SK-N-MC (cell line): ENCODE results near the gene RRP12.
"Not testable (repeated sequence)": the region's sequence is repeated elsewhere in the genome, so short reads cannot be mapped to it uniquely, and the experiment has no call there.

ENCODE experiments used
- EZH2 ChIP-seq: fragments of 200-600 bp; sonication (generic); IDR thresholded peaks from one replicate; pipeline ENCODE4 v1.6.1; 2017; ENCODE audit warnings: antibody characterized with exemption
- FOXP2 ChIP-seq: optimal IDR thresholded peaks from 2 replicates; pipeline ENCODE3; 2011; ENCODE audit warnings: mild to moderate bottlenecking, moderate library complexity; ENCODE audit not compliant: insufficient read depth; ENCODE audit errors: extremely low read length, control extremely low read depth
- POLR2AphosphoS5 ChIP-seq: IDR thresholded peaks from 2 replicates; pipeline ENCODE4 v1.6.1; 2012; ENCODE audit warnings: mild to moderate bottlenecking, low read depth, low read length, borderline replicate concordance

GRCh38 chr10:97423757-97424098 lies 22.6 kb upstream of the RRP12 start:
- TF ChIP-seq POLR2AphosphoS5, EZH2, FOXP2: not testable (repeated sequence)
